ENCODE data around the gene TBC1D8.

The TBC1D8 gene

DNA sequence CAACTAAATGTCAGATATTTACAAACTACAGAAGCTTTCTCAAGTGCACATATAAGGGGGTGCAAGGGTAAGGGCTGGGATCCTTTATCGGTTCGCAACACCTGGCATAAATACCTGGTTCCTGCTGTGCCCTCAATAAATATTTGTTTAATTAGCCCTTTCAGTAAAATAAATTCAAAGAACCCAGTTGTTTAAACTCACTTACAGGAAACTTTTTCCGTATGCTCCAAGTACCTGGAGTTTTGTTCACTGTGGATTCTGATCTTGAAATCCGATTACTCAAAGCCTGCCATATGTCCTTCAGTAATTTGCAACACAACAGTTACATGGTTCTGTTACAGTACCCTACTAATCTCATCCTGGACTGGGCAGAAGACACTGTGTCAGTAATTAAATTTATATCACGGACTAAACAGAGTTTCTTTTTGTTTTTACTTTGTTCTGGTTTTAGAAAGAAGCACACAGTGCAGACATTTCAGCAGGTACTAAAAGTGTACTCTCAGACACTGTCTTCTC is 36.9 kb downstream of the TBC1D8 start:
- Histone ChIP-seq H3K27me3 (ENCODE audit: control insufficient read depth in 2 of 2, insufficient read depth in 2 of 2, low read length in 2 of 2) (no peaks in the 10 kb centered on the region), H3K36me3 (ENCODE audit: control insufficient read depth in 2 of 2, insufficient read depth in 2 of 2, low read length in 2 of 2) (no peaks in the 10 kb centered on the region), H3K9me3 (ENCODE audit: control insufficient read depth in 2 of 2, low read length in 2 of 2) (no peaks in the 10 kb centered on the region), H3K9ac (ENCODE audit: low read depth in 1 of 2, low read length in 2 of 2) (peak overlapping the region in 1 of 2 donors; percentile 38), H3K4me3 (ENCODE audit: low read length in 2 of 2) (peak overlapping the region; percentile 23 to 27), H3K4me1 (ENCODE audit: control insufficient read depth in 2 of 2, insufficient read depth in 2 of 2, low read length in 2 of 2) (peaks cover 25 to 50% of the 10 kb centered on the region in 2 donors), H3K27ac (ENCODE audit: low read depth in 2 of 2, low read length in 2 of 2) (peak overlapping the region; percentile 28 to 62)

DNA sequence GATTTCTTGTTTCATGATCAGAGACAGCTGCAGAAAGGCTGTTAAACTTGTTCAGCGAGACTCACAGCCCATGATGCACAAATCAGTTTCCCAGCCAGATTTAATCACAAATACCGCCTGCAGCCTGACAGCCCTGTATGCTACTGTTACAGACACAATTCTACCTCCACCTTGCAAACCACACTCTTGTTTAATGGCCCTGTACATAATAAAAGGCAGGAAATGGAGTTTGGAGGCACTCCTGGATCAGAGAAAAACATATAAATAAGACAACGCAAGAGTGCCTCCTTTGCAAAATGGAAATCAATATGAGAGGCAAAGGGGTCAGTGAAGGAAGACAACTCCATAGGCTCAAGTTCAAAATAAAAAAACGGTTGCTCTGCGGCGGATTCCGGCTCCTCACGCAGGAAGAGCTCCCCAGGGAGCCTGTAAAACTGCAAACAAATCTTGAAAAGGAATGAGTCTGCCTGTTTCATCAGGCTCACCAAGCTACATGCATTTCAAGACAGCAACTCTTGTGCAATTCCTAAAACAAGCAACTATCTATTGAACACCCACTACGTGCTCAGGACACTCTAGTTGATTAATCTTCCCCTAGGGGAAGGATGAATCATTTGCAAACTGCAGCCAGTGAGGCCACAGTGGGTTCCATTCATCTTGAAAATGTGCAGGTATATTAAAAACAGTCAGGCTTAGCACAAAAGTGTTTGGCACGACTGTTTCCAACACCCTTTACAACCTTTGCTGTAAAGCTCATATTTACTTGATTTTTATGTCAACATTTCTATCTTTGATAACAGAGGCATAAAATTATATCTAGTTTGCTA is 37.5 kb downstream of the TBC1D8 start:
- peak overlapping the region; percentile 23 to 27 for H3K4me3 ChIP-seq (ENCODE audit: low read length in 2 of 2)
- H3K27ac ChIP-seq (ENCODE audit: low read depth in 2 of 2, low read length in 2 of 2), result peak overlapping the region; percentile 28 to 62
- H3K4me1 ChIP-seq (ENCODE audit: control insufficient read depth in 2 of 2, insufficient read depth in 2 of 2, low read length in 2 of 2), result peaks cover 25 to 50% of the 10 kb centered on the region in 2 donors

DNA sequence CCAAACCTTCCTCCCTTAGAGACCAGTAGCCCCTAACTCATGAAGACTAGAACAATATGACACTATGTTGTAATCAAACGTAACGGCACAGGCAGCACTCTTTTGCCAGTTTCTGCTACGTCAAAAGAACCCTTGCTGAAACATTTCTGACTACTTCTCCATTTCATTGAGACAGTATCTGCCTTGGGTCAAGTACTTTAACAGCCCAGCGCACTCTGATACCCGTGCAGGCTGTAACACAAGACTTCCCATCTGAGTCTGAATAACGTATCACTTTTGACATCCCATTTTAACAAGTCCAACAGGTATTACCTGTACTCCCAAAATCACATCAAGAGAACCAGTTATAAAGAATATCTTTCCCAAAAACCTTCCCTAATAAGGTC is 38.4 kb downstream of the TBC1D8 start:
- Histone ChIP-seq H3K4me3 (ENCODE audit: low read length in 2 of 2) (no peak overlapping the region), H3K27me3 (ENCODE audit: control insufficient read depth in 2 of 2, insufficient read depth in 2 of 2, low read length in 2 of 2) (no peaks in the 10 kb centered on the region), H3K27ac (ENCODE audit: low read depth in 2 of 2, low read length in 2 of 2) (peak overlapping the region in 1 of 2 donors; percentile 2), H3K4me1 (ENCODE audit: control insufficient read depth in 2 of 2, insufficient read depth in 2 of 2, low read length in 2 of 2) (peaks cover 25 to 50% of the 10 kb centered on the region in 2 donors), H3K36me3 (ENCODE audit: control insufficient read depth in 2 of 2, insufficient read depth in 2 of 2, low read length in 2 of 2) (no peaks in the 10 kb centered on the region), H3K9me3 (ENCODE audit: control insufficient read depth in 2 of 2, low read length in 2 of 2) (no peaks in the 10 kb centered on the region), H3K9ac (ENCODE audit: low read depth in 1 of 2, low read length in 2 of 2) (no peak overlapping the region)

More for the DNA sequence above, 37.5 kb downstream of the TBC1D8 start:
- no peaks in the 10 kb centered on the region for H3K27me3 ChIP-seq (ENCODE audit: control insufficient read depth in 2 of 2, insufficient read depth in 2 of 2, low read length in 2 of 2)
- no peaks in the 10 kb centered on the region for H3K9me3 ChIP-seq (ENCODE audit: control insufficient read depth in 2 of 2, low read length in 2 of 2)
- H3K36me3 ChIP-seq (ENCODE audit: control insufficient read depth in 2 of 2, insufficient read depth in 2 of 2, low read length in 2 of 2), result no peaks in the 10 kb centered on the region
- peak overlapping the region; percentile 19 to 34 for H3K9ac ChIP-seq (ENCODE audit: low read depth in 1 of 2, low read length in 2 of 2)

DNA sequence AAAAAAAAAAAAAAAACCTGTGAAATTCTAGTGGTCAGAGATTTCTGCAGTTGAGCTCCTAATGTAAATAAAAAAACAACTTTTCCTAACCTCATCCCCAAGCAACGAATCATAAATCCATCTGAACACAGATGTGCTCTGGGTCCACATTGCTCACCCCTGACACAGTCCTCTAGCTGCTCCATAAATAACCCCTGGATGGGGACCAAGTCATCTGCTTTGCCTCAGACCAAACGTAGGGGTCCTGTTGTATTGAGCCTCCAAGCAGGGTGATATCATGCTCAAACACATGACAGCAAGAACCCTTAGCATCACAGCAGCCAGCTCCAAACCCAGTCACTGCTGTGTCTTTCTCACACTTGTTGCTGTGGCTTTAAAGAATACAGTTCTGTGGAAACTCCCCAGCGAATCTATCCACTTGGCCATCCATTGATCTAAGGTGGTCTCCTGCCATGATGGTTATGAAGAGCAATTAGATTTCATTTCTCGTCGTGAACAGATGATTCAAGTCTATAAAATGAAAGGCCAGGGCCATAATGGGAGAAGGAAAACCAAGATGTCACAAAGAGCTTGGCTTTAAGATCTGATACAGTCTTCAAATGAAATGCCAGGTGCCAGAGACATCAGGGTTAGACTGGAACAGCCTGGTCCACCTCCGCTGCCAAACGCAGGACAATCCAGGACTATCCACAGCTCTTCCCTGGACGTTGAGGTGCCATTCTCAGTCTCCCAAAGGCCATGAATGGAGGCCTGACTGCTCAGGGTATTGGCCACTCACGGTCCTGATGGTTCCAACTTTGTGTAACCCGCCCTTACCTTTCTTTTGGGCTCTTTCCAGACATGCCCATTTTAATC is 39.0 kb downstream of the TBC1D8 start:
- Histone ChIP-seq H3K4me1 (ENCODE audit: control insufficient read depth in 2 of 2, insufficient read depth in 2 of 2, low read length in 2 of 2) (peaks cover 25 to 50% of the 10 kb centered on the region in 2 donors), H3K27ac (ENCODE audit: low read depth in 2 of 2, low read length in 2 of 2) (peak overlapping the region in 1 of 2 donors; percentile 2), H3K9ac (ENCODE audit: low read depth in 1 of 2, low read length in 2 of 2) (no peak overlapping the region), H3K4me3 (ENCODE audit: low read length in 2 of 2) (no peak overlapping the region), H3K36me3 (ENCODE audit: control insufficient read depth in 2 of 2, insufficient read depth in 2 of 2, low read length in 2 of 2) (no peaks in the 10 kb centered on the region), H3K27me3 (ENCODE audit: control insufficient read depth in 2 of 2, insufficient read depth in 2 of 2, low read length in 2 of 2) (no peaks in the 10 kb centered on the region), H3K9me3 (ENCODE audit: control insufficient read depth in 2 of 2, low read length in 2 of 2) (no peaks in the 10 kb centered on the region)

DNA sequence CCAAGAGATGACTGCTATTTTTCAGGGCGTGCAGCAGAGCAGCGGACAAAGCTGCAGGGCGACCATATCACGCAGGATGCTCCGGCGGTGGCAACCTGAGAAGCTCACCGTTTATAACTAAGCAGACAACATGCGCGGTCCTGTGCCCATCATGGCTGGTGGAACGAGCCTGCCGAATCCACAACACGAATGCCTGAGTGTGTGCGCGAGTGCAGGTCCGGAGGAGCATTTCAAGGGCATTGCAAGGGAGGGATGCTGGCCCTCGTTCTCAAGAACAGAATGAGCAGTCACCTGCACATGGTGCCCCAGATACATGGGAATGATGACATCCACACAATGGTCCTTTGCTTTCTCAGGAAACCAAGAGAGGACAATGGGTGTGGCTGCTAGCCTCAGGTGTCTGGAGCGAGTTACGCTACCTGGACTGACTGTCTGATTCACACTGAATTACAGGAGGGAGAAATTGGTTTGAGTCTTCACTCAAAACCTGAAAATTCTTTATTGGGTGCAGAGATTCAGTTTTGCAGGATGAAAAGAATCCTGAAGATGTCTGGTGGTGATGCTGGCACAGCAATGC is 39.8 kb downstream of the TBC1D8 start:
- H3K4me3 ChIP-seq (ENCODE audit: low read length in 2 of 2), result no peak overlapping the region
- no peak overlapping the region for H3K9ac ChIP-seq (ENCODE audit: low read depth in 1 of 2, low read length in 2 of 2)
- no peaks in the 10 kb centered on the region for H3K36me3 ChIP-seq (ENCODE audit: control insufficient read depth in 2 of 2, insufficient read depth in 2 of 2, low read length in 2 of 2)
- H3K9me3 ChIP-seq (ENCODE audit: control insufficient read depth in 2 of 2, low read length in 2 of 2), result no peaks in the 10 kb centered on the region
- H3K27me3 ChIP-seq (ENCODE audit: control insufficient read depth in 2 of 2, insufficient read depth in 2 of 2, low read length in 2 of 2), result no peaks in the 10 kb centered on the region
- H3K27ac ChIP-seq (ENCODE audit: low read depth in 2 of 2, low read length in 2 of 2), result no peak overlapping the region
- peaks cover 25 to 56% of the 10 kb centered on the region in 2 donors for H3K4me1 ChIP-seq (ENCODE audit: control insufficient read depth in 2 of 2, insufficient read depth in 2 of 2, low read length in 2 of 2)

DNA sequence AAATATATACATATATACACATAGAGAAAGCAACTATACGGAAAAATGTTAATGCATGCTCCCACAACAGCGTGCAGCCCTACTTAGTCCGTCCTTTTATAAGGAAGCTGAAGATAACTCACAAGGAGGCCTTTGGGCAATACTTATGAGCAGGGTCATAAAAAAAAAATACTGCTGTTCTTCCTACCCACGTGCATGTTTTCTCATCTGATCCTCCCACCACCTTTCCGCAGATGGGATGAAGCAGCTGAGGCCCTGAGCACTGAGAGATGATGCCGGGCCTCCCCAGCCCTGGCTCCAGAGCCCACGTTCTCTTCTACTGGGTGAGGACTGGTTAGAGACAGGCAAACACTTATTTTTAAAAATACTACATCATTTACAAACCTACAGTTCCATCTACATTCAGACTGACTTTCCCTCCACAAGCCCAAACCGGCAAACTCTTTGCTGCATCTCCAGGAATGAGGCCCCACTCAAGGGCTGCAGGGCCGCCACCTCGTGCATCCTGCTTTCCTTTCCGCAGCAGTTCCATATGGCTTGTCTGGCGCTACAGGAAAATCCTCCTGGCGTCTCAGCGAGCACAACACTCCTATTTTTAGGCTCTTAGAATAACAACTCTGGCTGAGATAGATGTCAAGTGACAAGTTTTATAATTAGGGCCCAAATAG is 41.6 kb downstream of the TBC1D8 start:
- Histone ChIP-seq H3K27me3 (ENCODE audit: control insufficient read depth in 2 of 2, insufficient read depth in 2 of 2, low read length in 2 of 2) (no peaks in the 10 kb centered on the region), H3K36me3 (ENCODE audit: control insufficient read depth in 2 of 2, insufficient read depth in 2 of 2, low read length in 2 of 2) (no peaks in the 10 kb centered on the region), H3K27ac (ENCODE audit: low read depth in 2 of 2, low read length in 2 of 2) (no peak overlapping the region), H3K9me3 (ENCODE audit: control insufficient read depth in 2 of 2, low read length in 2 of 2) (no peaks in the 10 kb centered on the region), H3K9ac (ENCODE audit: low read depth in 1 of 2, low read length in 2 of 2) (no peak overlapping the region), H3K4me3 (ENCODE audit: low read length in 2 of 2) (no peak overlapping the region), H3K4me1 (ENCODE audit: control insufficient read depth in 2 of 2, insufficient read depth in 2 of 2, low read length in 2 of 2) (peaks cover 18 to 49% of the 10 kb centered on the region in 2 donors)

DNA sequence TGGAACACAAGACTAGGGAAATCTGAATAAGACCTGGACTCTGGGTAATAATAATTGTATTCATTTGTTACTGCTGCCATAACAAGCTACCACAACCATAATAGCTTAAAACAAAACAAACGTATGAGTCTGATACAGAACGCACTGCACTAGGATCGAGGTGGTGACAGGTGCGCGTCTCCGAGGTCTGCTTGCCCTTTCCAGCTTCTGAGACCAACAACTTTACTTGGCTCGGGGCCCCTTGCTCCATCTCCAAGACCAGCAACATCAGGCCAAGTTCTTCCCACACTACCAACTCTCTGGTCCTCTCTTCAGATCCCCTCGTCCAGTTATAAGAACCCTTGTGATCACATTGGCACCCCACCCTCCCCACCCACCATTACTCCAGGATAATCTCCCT is 42.8 kb downstream of the TBC1D8 start:
- Histone ChIP-seq H3K27ac (ENCODE audit: low read depth in 2 of 2, low read length in 2 of 2) (no peak overlapping the region), H3K4me3 (ENCODE audit: low read length in 2 of 2) (no peak overlapping the region), H3K9ac (ENCODE audit: low read depth in 1 of 2, low read length in 2 of 2) (no peak overlapping the region), H3K27me3 (ENCODE audit: control insufficient read depth in 2 of 2, insufficient read depth in 2 of 2, low read length in 2 of 2) (no peaks in the 10 kb centered on the region), H3K4me1 (ENCODE audit: control insufficient read depth in 2 of 2, insufficient read depth in 2 of 2, low read length in 2 of 2) (peaks cover 7 to 37% of the 10 kb centered on the region in 2 donors), H3K9me3 (ENCODE audit: control insufficient read depth in 2 of 2, low read length in 2 of 2) (no peaks in the 10 kb centered on the region), H3K36me3 (ENCODE audit: control insufficient read depth in 2 of 2, insufficient read depth in 2 of 2, low read length in 2 of 2) (no peaks in the 10 kb centered on the region)

DNA sequence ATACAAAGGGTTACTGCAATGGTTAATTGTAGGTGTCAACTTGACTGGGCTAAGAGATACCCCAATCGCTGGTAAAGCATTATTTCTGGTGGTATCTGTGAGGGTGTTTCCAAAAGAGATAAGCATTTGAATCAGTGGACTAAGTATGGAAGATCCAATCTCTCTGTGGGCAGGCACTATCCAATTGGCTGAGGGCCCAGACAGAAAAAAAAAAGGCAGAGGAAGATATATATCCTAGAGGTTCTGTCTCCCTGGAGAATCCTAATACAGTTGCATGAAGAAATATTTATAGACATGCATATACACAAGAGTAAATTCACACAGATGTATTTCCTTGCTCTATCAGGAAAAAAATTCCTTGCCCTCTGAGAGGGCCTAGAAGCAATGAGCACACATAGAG is 43.9 kb downstream of the TBC1D8 start:
- Histone ChIP-seq H3K27ac (ENCODE audit: low read depth in 2 of 2, low read length in 2 of 2) (no peak overlapping the region), H3K36me3 (ENCODE audit: control insufficient read depth in 2 of 2, insufficient read depth in 2 of 2, low read length in 2 of 2) (no peaks in the 10 kb centered on the region), H3K4me3 (ENCODE audit: low read length in 2 of 2) (no peak overlapping the region), H3K9ac (ENCODE audit: low read depth in 1 of 2, low read length in 2 of 2) (no peak overlapping the region), H3K9me3 (ENCODE audit: control insufficient read depth in 2 of 2, low read length in 2 of 2) (no peaks in the 10 kb centered on the region), H3K27me3 (ENCODE audit: control insufficient read depth in 2 of 2, insufficient read depth in 2 of 2, low read length in 2 of 2) (no peaks in the 10 kb centered on the region), H3K4me1 (ENCODE audit: control insufficient read depth in 2 of 2, insufficient read depth in 2 of 2, low read length in 2 of 2) (peaks cover 6 to 28% of the 10 kb centered on the region in 2 donors)

DNA sequence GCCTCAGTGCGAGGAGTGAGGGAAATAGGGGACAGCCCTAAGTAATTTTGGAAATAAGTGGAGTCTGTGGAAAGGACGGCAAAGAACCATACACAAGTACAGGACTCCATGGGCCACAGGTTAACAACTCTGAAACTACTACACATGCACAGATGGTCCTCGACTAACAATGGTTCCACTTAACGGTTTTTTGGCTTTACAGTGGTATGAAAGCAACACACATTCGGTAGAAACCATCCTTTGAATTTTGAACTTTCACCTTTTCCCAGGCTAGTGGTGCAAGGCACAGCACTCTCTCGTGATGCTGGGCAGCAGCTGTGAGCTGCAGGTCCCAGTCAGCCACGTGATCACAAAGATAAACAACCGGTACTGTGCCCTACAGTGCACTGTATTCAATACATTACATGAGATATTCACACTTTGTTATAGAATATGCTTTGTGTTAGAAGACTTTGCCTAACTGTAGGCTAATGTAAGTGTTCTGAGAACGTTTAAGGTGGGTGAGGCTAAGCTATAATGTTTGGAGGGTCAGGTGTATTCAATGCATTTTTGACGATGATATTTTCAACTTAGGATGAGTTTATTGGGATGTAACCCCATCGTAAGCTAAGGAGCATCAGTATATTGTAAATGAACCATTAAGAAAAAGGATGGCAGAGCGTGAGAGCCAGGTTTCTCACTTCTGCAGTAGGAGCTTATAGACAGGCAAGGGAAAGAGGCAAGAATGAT is 44.6 kb downstream of the TBC1D8 start:
- Histone ChIP-seq H3K4me1 (ENCODE audit: control insufficient read depth in 2 of 2, insufficient read depth in 2 of 2, low read length in 2 of 2) (peaks cover 6 to 24% of the 10 kb centered on the region in 2 donors), H3K27ac (ENCODE audit: low read depth in 2 of 2, low read length in 2 of 2) (peak overlapping the region in 1 of 2 donors; percentile 14), H3K27me3 (ENCODE audit: control insufficient read depth in 2 of 2, insufficient read depth in 2 of 2, low read length in 2 of 2) (no peaks in the 10 kb centered on the region), H3K9me3 (ENCODE audit: control insufficient read depth in 2 of 2, low read length in 2 of 2) (no peaks in the 10 kb centered on the region), H3K4me3 (ENCODE audit: low read length in 2 of 2) (no peak overlapping the region), H3K9ac (ENCODE audit: low read depth in 1 of 2, low read length in 2 of 2) (no peak overlapping the region), H3K36me3 (ENCODE audit: control insufficient read depth in 2 of 2, insufficient read depth in 2 of 2, low read length in 2 of 2) (no peaks in the 10 kb centered on the region)
